IPS DF 6.9 (cell line): ENCODE measurements around the gene SMIM31.

Experiments
- DNase-seq: peaks from one replicate; pipeline ENCODE4 v3.0.0-alpha.2; 2013; ENCODE audit warnings: low read depth, low spot score
- H3K27ac ChIP-seq: one replicate; pipeline ENCODE4 v1.5.1; 2013; ENCODE audit warnings: low read length, control low read depth
- H3K27me3 ChIP-seq: 2 replicates; pipeline ENCODE4 v1.6.1; 2013; ENCODE audit warnings: mild to moderate bottlenecking, low read length; ENCODE audit not compliant: control insufficient read depth, insufficient read depth
- H3K36me3 ChIP-seq: 2 replicates; pipeline ENCODE4 v1.6.1; 2013; ENCODE audit warnings: low read length; ENCODE audit not compliant: control insufficient read depth, insufficient read depth
- H3K4me1 ChIP-seq: 2 replicates; pipeline ENCODE4 v1.6.1; 2013; ENCODE audit warnings: low read length; ENCODE audit not compliant: control insufficient read depth, insufficient read depth
- H3K4me3 ChIP-seq: 2 replicates; pipeline ENCODE4 v1.5.1; 2013; ENCODE audit warnings: mild to moderate bottlenecking, low read length
- H3K9me3 ChIP-seq: 2 replicates; pipeline ENCODE4 v1.6.1; 2013; ENCODE audit warnings: low read length, inconsistent platforms; ENCODE audit not compliant: control insufficient read depth, insufficient read depth
- WGBS: extraction: QIAGEN DNeasy Blood & Tissue Kit; methylation state at CpG from one replicate; pipeline ENCODE4 v1.1.7; 2013; ENCODE audit warnings: mixed read lengths, missing lambda C conversion rate; ENCODE audit not compliant: insufficient read length, insufficient coverage; 5-methylcytosine and 5-hydroxymethylcytosine counted together

SMIM31 gene

DNA sequence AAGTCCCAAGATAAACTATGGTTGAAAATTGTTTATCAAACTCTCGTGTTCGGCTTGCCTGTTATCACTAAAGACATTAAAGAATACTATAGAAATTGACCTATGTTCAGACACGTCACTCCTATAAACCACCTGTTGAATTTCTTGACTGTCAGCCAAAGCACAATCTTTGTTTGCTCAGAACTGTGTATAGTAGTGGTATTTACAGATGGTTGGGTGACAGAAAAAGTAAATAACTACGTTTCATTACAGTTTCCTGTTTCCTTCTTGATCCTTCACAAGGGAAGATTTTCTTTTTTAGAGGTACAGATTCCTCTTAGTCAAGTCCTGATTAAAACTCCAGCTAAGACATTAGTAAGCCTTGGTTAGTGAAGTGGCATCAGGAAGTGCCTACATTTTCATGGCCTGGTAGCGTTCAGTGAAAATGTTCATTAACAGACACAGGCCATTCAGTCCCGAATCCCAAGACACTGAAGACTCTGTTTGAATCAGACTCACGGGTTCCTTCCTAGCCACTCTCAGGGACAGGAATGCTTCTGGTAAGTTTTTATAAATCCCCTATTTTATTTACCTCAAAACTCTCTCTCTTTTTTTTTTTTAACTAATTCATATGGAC lies at the start of gene SMIM31:
TSS of gene SMIM31 (plus strand) at position 259 of the 616 bp plus-strand sequence. CDS start 16,313 bp downstream, outside the sequence.
- no peaks in the 10 kb centered on the region; the same call in 1 of the 2 replicates for H3K9me3 ChIP-seq
- no peak within 1 kb of the TSS for H3K4me3 ChIP-seq
- WGBS, result no CpG with 5 or more reads among the region's 7 CpGs
- DNase-seq, result no peak
- H3K27me3 ChIP-seq, result no peaks in the 10 kb centered on the region
- H3K27ac ChIP-seq, result no peak within 1 kb of the TSS
- H3K36me3 ChIP-seq, result no peaks in the 10 kb centered on the region
- no peaks in the 10 kb centered on the region for H3K4me1 ChIP-seq

DNA sequence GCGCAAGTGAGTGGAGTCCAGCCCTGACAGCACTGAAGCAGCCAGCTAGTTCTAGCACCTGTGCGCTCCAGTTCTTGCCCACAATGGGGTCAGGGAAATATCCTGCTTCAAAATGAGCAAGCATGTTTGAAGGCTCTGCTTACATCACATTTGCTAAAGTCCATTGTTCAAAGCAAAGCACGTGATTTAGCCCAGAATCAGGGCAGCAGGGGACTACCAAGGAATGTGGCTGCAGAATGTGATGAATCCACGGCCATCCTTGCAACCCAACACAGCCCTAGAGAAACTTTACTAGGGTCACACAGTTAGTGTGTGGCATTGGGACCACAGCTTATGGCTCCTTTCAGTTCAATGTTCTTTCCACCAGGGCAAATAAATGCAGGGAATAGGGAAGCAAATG lies 47.3 kb upstream of the SMIM31 start:
- Histone ChIP-seq H3K27ac (no peak overlapping the region), H3K4me1 (peaks cover 3% of the 10 kb centered on the region; the same call in 1 of the 2 replicates), H3K36me3 (no peaks in the 10 kb centered on the region), H3K27me3 (no peaks in the 10 kb centered on the region), H3K4me3 (no peak overlapping the region), H3K9me3 (no peaks in the 10 kb centered on the region)
- no peak for DNase-seq
- no CpG with 5 or more reads among the region's 4 CpGs for WGBS

DNA sequence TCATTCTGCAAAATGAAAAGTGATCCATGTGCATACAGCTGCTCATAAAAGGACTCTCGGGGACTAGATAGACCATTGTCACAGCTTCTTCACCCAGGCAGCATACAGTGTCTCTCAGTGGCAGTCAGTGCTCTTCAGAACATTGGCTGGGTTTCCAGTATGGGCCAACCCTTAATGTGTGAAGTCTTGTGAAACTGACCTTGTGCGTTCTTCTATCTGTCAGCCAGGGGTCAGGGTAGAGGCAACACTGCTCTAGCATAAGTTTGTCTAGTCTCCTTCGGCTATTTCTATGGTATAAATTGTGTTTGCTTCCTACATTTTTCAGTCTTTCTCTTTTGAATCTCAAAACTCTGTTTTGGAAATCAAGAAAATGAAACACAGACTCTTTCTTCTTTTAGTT lies 37.0 kb upstream of the SMIM31 start:
- Histone ChIP-seq H3K27ac (no peak overlapping the region), H3K4me3 (no peak overlapping the region), H3K9me3 (no peaks in the 10 kb centered on the region), H3K4me1 (no peaks in the 10 kb centered on the region), H3K36me3 (no peaks in the 10 kb centered on the region), H3K27me3 (no peaks in the 10 kb centered on the region)
- WGBS, result no CpG with 5 or more reads among the region's 3 CpGs
- DNase-seq, result peak; percentile 16

DNA sequence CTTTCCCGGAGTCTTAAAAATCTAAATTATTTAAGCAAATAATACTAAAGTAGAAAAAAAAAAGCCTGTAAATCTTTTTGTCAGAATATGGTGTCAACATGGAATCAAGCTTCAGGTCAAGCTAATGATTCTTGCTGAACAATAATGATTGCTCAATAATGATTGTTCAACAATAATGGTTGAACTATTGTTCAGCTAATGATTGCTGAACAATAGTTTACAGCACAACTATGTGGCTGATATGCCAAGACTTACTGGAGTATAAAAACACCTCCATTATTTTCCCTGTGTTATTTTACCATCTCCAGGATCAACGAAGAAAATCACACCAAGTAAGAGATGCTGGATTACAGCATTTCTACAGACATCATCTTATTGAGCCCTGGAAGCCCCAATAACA lies 35.1 kb upstream of the SMIM31 start:
- no peaks in the 10 kb centered on the region for H3K36me3 ChIP-seq
- H3K27ac ChIP-seq, result no peak overlapping the region
- DNase-seq, result no peak
- H3K4me3 ChIP-seq, result no peak overlapping the region
- no peaks in the 10 kb centered on the region for H3K9me3 ChIP-seq
- no peaks in the 10 kb centered on the region for H3K27me3 ChIP-seq
- no peaks in the 10 kb centered on the region for H3K4me1 ChIP-seq
- no CpG with 5 or more reads among the region's 2 CpGs for WGBS

DNA sequence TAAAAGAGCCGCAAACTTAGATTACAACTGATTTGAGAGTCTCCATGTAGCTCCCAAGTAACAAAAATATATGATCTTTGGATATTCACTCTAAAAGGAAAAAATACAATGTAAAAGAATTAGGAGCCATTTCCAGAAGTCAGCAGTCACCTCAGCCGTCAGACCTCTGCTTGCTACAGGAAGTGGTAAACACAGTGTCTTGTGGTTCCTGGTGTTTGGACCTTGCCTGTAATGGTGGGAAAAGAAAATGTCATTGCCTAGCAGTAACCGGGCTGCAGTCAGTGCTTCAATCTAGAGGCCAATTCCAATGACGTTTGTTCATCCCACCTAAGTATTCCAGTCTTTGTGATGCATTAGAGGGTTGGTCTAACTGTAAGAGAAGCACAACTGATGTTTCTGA lies 28.9 kb upstream of the SMIM31 start:
- Histone ChIP-seq H3K27me3 (no peaks in the 10 kb centered on the region), H3K9me3 (no peaks in the 10 kb centered on the region), H3K4me3 (no peak overlapping the region), H3K36me3 (no peaks in the 10 kb centered on the region), H3K4me1 (no peaks in the 10 kb centered on the region), H3K27ac (no peak overlapping the region)
- no CpG with 5 or more reads among the region's 4 CpGs for WGBS
- no peak for DNase-seq

DNA sequence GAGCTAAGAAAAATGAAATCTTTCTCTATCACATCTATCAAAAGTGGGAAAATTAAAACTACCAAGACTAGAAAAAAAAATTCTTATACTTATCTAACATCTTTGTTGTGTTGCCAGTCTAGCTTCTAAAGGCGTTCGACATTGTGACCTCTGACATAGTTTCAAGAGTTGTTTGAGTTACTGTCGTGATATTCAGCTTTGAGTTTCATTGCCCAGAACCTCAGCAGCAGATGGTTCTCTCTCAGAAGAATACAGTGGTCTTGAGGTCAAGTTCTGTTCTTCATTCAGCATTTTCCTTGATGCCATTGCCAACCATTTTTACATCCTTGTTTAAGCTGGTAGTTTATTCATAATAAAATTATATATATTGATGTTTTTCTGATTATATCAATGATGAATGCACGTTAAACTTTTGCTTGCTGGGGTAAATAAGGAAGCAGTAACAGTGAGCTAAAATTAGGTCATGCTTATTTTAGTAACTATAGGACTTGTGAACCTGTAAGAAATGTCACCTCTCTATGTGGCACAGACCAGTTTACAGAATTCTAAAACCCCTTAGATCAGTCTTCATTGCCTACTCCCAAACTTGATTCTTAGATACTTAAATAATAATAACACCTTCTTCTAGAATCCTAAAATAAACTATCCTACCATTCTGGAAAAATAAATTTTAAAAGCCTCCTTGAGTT lies 23.1 kb upstream of the SMIM31 start:
- no peaks in the 10 kb centered on the region for H3K9me3 ChIP-seq
- H3K4me1 ChIP-seq, result no peaks in the 10 kb centered on the region
- no peaks in the 10 kb centered on the region for H3K36me3 ChIP-seq
- no peak for DNase-seq
- no CpG with 5 or more reads among the region's 4 CpGs for WGBS
- no peak overlapping the region for H3K27ac ChIP-seq
- no peak overlapping the region for H3K4me3 ChIP-seq
- H3K27me3 ChIP-seq, result no peaks in the 10 kb centered on the region; the same call in 1 of the 2 replicates

DNA sequence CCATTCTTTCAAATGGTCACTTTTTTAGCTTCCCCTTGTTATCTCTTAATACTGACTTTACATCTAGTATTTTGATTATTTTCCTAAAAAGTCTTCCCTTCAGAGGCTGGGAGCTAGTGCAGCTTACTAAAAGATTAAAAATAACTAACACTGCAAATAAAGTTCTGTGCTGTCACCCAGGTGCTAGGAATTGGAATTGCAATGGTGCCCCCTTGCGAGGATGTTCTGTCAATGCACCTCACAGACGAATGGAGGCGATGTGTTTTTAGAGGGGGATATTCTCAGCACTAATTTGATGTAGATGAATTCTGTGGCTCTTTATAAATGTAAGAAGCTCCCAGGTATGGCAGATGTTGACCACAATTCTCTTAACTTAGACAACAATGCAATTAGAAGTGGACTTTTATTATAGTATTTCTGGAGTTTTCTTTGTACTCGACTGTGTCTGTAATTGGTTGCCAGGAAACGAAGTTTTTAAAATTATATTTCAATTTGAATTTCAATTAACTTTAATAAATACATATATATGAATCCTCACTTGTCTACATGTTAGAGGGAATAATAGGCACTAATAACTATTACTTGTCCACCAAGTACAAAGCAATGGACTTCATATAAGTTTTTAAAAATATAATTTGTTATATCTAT lies 22.0 kb upstream of the SMIM31 start:
- Histone ChIP-seq H3K27me3 (no peaks in the 10 kb centered on the region; the same call in 1 of the 2 replicates), H3K36me3 (no peaks in the 10 kb centered on the region), H3K27ac (no peak overlapping the region), H3K4me3 (no peak overlapping the region), H3K9me3 (no peaks in the 10 kb centered on the region), H3K4me1 (no peaks in the 10 kb centered on the region)
- no CpG with 5 or more reads among the region's 5 CpGs for WGBS
- DNase-seq, result peak; percentile 31

DNA sequence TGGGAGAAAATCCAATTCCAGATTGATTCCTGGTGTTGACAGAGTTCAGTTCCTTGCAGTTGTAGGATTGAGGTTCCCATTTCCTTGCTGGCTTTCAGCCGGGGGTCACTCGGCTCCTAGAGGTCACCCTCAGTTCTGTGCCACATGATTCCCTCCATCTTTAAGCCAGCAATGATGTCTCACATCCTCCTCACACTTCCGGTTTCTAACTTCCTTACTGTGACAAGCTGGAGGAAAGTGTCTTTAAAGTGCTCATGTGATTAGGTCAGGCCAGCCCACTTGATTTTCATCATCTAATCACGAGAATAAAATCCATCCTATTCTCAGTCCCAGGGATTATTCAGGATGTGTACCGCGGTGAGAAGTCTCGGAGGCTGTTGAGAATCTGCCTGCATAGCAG lies 19.4 kb upstream of the SMIM31 start:
- WGBS, result no CpG with 5 or more reads among the region's 7 CpGs
- H3K4me3 ChIP-seq, result no peak overlapping the region
- no peak overlapping the region for H3K27ac ChIP-seq
- H3K36me3 ChIP-seq, result no peaks in the 10 kb centered on the region
- H3K27me3 ChIP-seq, result no peaks in the 10 kb centered on the region; the same call in 1 of the 2 replicates
- H3K9me3 ChIP-seq, result no peaks in the 10 kb centered on the region
- H3K4me1 ChIP-seq, result no peaks in the 10 kb centered on the region
- no peak for DNase-seq

DNA sequence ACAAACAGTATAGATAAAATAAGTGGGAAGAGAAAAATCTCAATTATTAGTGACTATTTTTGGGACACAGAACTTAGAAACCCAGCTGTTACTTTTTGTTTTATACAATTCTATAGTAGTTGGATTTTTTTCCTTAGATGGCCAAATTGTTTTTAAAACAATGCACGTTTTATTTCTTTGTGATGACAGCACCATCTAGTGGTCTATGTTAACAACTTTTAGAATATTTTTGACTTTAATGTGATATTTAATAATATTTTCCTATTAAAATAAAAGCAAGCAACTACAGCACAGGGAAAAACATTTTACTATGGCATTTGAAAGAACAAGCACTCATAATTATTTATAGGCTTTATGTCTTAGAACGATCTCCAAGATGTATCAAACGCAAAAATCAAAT lies 5.6 kb upstream of the SMIM31 start:
- Histone ChIP-seq H3K9me3 (no peaks in the 10 kb centered on the region; the same call in 1 of the 2 replicates), H3K4me3 (no peak overlapping the region), H3K36me3 (no peaks in the 10 kb centered on the region), H3K27me3 (no peaks in the 10 kb centered on the region), H3K4me1 (no peaks in the 10 kb centered on the region), H3K27ac (no peak overlapping the region)
- DNase-seq, result no peak
- WGBS, result no CpG with 5 or more reads among the region's 3 CpGs

DNA sequence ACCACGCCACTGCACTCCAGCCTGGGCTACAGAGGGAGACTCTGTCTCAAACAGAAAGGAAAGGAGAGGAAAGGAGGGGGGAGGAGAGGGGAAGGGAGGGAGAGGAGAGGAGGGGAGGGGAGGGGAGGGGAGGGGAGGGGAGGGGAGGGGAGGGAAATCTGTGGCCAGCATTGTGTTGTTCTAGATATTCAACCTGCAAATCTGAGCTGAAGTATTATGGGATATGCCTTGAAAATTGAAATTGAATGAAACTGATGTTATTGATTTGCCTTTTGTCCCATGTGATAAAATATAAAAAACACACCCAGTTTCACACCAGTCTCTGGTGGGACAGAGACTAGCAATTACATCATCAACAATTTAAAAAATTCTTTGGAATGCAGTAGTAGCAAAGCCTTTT lies 1.5 kb downstream of the SMIM31 start:
- WGBS, result no CpG with 5 or more reads among the region's 1 CpG
- H3K27me3 ChIP-seq, result no peaks in the 10 kb centered on the region
- H3K9me3 ChIP-seq, result no peaks in the 10 kb centered on the region; the same call in 1 of the 2 replicates
- H3K36me3 ChIP-seq, result no peaks in the 10 kb centered on the region
- no peaks in the 10 kb centered on the region for H3K4me1 ChIP-seq
- no peak for DNase-seq
- no peak overlapping the region for H3K27ac ChIP-seq
- H3K4me3 ChIP-seq, result no peak overlapping the region
